SK-N-SH treated with all-trans-retinoic acid at 6 μM for 48 hours (cell line): Measurements from ENCODE around the gene PLTP.

Source experiments
- ATAC-seq: fragments of 200-7000 bp; cut with Tn5 transposase; 3 replicates; pipeline ENCODE4 v1.9.1; 2020; ENCODE audit warnings: mild to moderate bottlenecking, moderate library complexity
- ARNTL ChIP-seq: fragments of 450-650 bp; formaldehyde crosslinking; IDR thresholded peaks from 2 replicates; pipeline ENCODE4 v1.5.0; 2020; ENCODE audit warnings: low read depth, mild to moderate bottlenecking, moderate library complexity, borderline replicate concordance
- BACH2 ChIP-seq: fragments of 250-450 bp; sonication (Bioruptor Pico); IDR thresholded peaks from 2 replicates; pipeline ENCODE4 v1.9.0; 2021; ENCODE audit warnings: mild to moderate bottlenecking, borderline replicate concordance
- CSDC2 ChIP-seq: fragments of 250-450 bp; sonication (Bioruptor Pico); IDR thresholded peaks from 2 replicates; pipeline ENCODE4 v1.5.0; 2020; ENCODE audit warnings: mild to moderate bottlenecking, moderate library complexity
- ESRRG ChIP-seq: fragments of 250-450 bp; sonication (Bioruptor Pico); IDR thresholded peaks from 2 replicates; pipeline ENCODE4 v1.6.1; 2021; ENCODE audit warnings: mild to moderate bottlenecking
- GLIS3 ChIP-seq: fragments of 250-450 bp; sonication (Bioruptor Pico); IDR thresholded peaks from 2 replicates; pipeline ENCODE4 v1.5.0; 2020; ENCODE audit warnings: mild to moderate bottlenecking, moderate library complexity
- ISL1 ChIP-seq: fragments of 250-450 bp; sonication (Bioruptor Pico); IDR thresholded peaks from 2 replicates; pipeline ENCODE4 v2.1.2; 2022; ENCODE audit warnings: mild to moderate bottlenecking, moderate library complexity
- OSR1 ChIP-seq: fragments of 250-450 bp; sonication (Bioruptor Pico); IDR thresholded peaks from 2 replicates; pipeline ENCODE4 v1.8.0; 2022; ENCODE audit warnings: moderate library complexity, mild to moderate bottlenecking, inconsistent platforms
- SNAI2 ChIP-seq: fragments of 250-450 bp; sonication (Bioruptor Pico); IDR thresholded peaks from 2 replicates; pipeline ENCODE4 v1.5.0; 2020; ENCODE audit warnings: mild to moderate bottlenecking, moderate library complexity
- TCF4 ChIP-seq: fragments of 250-450 bp; sonication (Bioruptor Pico); IDR thresholded peaks from 2 replicates; pipeline ENCODE4 v1.8.0; 2021; ENCODE audit warnings: mild to moderate bottlenecking, moderate library complexity, borderline replicate concordance
- TOX ChIP-seq: fragments of 250-450 bp; sonication (Bioruptor Pico); IDR thresholded peaks from 2 replicates; pipeline ENCODE4 v1.8.0; 2021; ENCODE audit warnings: mild to moderate bottlenecking, moderate library complexity, borderline replicate concordance
- TSHZ2 ChIP-seq: fragments of 250-450 bp; sonication (Bioruptor Pico); IDR thresholded peaks from 2 replicates; pipeline ENCODE4 v1.5.0; 2020; ENCODE audit warnings: mild to moderate bottlenecking, moderate library complexity
- ZC3H10 ChIP-seq: fragments of 250-450 bp; sonication (Bioruptor Pico); IDR thresholded peaks from 2 replicates; pipeline ENCODE4 v1.5.1; 2021; ENCODE audit warnings: mild to moderate bottlenecking, moderate library complexity
- ZFP3 ChIP-seq: fragments of 250-450 bp; sonication (Bioruptor Pico); IDR thresholded peaks from 2 replicates; pipeline ENCODE4 v1.5.0; 2020; ENCODE audit warnings: mild to moderate bottlenecking, moderate library complexity
- ZNF565 ChIP-seq: fragments of 450-650 bp; formaldehyde crosslinking; conservative IDR thresholded peaks from 2 replicates; pipeline ENCODE4 v1.5.0; 2020; ENCODE audit warnings: low read depth, mild to moderate bottlenecking, moderate library complexity
- ZNF70 ChIP-seq: fragments of 450-650 bp; formaldehyde crosslinking; IDR thresholded peaks from 2 replicates; pipeline ENCODE4 v1.5.0; 2020; ENCODE audit warnings: mild to moderate bottlenecking, moderate library complexity
- ZNF8 ChIP-seq: fragments of 450-650 bp; formaldehyde crosslinking; IDR thresholded peaks from 2 replicates; pipeline ENCODE4 v1.5.0; 2020; ENCODE audit warnings: mild to moderate bottlenecking, moderate library complexity
- TF ChIP-seq, protein P1 (sequence below): fragments of 250-450 bp; sonication (Bioruptor Pico); IDR thresholded peaks from 2 replicates; pipeline ENCODE4 v1.5.1; 2020; ENCODE audit warnings: low read depth, mild to moderate bottlenecking, moderate library complexity
- TF ChIP-seq, protein P2 (sequence below): fragments of 250-450 bp; sonication (Bioruptor Pico); IDR thresholded peaks from 2 replicates; pipeline ENCODE4 v1.8.0; 2021; ENCODE audit warnings: low read depth, mild to moderate bottlenecking, moderate library complexity, borderline replicate concordance
- TF ChIP-seq, protein P3 (sequence below): fragments of 250-450 bp; sonication (Bioruptor Pico); IDR thresholded peaks from 2 replicates; pipeline ENCODE4 v1.8.0; 2020; ENCODE audit warnings: mild to moderate bottlenecking, moderate library complexity, borderline replicate concordance
- TF ChIP-seq, protein P4 (sequence below): fragments of 250-450 bp; sonication (Bioruptor Pico); IDR thresholded peaks from 2 replicates; pipeline ENCODE4 v1.5.1; 2021; ENCODE audit warnings: mild to moderate bottlenecking, moderate library complexity

PLTP gene

DNA sequence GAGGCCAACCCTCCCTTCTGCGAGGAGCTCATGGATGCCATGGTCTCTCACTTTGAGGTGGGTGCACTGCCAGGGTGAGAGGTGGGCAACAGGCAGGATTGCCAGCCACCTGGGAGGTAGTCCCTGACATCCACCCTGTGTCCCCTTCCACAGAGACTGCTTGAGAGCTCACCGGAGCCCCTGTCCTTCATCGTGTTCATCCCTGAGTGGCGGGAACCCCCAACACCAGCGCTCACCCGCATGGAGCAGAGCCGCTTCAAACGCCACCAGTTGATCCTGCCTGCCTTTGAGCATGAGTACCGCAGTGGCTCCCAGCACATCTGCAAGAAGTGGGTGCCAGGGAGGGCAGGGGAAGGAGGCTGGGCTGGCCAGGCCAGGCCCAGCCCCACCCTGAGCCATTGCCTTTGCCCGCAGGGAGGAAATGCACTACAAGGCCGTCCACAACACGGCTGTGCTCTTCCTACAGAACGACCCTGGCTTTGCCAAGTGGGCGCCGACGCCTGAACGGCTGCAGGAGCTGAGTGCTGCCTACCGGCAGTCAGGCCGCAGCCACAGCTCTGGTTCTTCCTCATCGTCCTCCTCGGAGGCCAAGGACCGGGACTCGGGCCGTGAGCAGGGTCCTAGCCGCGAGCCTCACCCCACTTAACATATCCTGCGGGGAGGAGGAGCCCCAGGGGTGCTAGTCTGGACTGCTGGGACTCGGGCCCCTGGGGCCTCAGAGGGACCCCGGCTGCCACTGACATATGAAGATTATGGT, 35.3 kb upstream of the PLTP start:
- TF ChIP-seq BACH2 (CRISPR knock-in tag) (no peak), TOX (CRISPR knock-in tag) (no peak), ZNF8 (CRISPR knock-in tag) (no peak), TCF4 (CRISPR knock-in tag) (no peak), SNAI2 (CRISPR knock-in tag) (no peak), ESRRG (CRISPR knock-in tag) (no peak), ZNF70 (CRISPR knock-in tag) (no peak), CSDC2 (no peak), ZFP3 (CRISPR knock-in tag) (no peak), GLIS3 (no peak), ARNTL (no peak), TSHZ2 (no peak)
- TF ChIP-seq, protein P1, sequence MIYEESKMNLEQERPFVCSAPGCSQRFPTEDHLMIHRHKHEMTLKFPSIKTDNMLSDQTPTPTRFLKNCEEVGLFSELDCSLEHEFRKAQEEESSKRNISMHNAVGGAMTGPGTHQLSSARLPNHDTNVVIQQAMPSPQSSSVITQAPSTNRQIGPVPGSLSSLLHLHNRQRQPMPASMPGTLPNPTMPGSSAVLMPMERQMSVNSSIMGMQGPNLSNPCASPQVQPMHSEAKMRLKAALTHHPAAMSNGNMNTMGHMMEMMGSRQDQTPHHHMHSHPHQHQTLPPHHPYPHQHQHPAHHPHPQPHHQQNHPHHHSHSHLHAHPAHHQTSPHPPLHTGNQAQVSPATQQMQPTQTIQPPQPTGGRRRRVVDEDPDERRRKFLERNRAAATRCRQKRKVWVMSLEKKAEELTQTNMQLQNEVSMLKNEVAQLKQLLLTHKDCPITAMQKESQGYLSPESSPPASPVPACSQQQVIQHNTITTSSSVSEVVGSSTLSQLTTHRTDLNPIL: no peak
- TF ChIP-seq, protein P2, sequence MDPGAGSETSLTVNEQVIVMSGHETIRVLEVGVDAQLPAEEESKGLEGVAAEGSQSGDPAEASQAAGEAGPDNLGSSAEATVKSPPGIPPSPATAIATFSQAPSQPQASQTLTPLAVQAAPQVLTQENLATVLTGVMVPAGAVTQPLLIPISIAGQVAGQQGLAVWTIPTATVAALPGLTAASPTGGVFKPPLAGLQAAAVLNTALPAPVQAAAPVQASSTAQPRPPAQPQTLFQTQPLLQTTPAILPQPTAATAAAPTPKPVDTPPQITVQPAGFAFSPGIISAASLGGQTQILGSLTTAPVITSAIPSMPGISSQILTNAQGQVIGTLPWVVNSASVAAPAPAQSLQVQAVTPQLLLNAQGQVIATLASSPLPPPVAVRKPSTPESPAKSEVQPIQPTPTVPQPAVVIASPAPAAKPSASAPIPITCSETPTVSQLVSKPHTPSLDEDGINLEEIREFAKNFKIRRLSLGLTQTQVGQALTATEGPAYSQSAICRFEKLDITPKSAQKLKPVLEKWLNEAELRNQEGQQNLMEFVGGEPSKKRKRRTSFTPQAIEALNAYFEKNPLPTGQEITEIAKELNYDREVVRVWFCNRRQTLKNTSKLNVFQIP (CRISPR knock-in tag): no peak
- TF ChIP-seq, protein P3, sequence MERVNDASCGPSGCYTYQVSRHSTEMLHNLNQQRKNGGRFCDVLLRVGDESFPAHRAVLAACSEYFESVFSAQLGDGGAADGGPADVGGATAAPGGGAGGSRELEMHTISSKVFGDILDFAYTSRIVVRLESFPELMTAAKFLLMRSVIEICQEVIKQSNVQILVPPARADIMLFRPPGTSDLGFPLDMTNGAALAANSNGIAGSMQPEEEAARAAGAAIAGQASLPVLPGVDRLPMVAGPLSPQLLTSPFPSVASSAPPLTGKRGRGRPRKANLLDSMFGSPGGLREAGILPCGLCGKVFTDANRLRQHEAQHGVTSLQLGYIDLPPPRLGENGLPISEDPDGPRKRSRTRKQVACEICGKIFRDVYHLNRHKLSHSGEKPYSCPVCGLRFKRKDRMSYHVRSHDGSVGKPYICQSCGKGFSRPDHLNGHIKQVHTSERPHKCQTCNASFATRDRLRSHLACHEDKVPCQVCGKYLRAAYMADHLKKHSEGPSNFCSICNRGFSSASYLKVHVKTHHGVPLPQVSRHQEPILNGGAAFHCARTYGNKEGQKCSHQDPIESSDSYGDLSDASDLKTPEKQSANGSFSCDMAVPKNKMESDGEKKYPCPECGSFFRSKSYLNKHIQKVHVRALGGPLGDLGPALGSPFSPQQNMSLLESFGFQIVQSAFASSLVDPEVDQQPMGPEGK: no peak
- TF ChIP-seq, protein P4, sequence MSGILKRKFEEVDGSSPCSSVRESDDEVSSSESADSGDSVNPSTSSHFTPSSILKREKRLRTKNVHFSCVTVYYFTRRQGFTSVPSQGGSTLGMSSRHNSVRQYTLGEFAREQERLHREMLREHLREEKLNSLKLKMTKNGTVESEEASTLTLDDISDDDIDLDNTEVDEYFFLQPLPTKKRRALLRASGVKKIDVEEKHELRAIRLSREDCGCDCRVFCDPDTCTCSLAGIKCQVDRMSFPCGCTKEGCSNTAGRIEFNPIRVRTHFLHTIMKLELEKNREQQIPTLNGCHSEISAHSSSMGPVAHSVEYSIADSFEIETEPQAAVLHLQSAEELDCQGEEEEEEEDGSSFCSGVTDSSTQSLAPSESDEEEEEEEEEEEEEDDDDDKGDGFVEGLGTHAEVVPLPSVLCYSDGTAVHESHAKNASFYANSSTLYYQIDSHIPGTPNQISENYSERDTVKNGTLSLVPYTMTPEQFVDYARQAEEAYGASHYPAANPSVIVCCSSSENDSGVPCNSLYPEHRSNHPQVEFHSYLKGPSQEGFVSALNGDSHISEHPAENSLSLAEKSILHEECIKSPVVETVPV (CRISPR knock-in tag): no peak
- ATAC-seq: no peak

DNA sequence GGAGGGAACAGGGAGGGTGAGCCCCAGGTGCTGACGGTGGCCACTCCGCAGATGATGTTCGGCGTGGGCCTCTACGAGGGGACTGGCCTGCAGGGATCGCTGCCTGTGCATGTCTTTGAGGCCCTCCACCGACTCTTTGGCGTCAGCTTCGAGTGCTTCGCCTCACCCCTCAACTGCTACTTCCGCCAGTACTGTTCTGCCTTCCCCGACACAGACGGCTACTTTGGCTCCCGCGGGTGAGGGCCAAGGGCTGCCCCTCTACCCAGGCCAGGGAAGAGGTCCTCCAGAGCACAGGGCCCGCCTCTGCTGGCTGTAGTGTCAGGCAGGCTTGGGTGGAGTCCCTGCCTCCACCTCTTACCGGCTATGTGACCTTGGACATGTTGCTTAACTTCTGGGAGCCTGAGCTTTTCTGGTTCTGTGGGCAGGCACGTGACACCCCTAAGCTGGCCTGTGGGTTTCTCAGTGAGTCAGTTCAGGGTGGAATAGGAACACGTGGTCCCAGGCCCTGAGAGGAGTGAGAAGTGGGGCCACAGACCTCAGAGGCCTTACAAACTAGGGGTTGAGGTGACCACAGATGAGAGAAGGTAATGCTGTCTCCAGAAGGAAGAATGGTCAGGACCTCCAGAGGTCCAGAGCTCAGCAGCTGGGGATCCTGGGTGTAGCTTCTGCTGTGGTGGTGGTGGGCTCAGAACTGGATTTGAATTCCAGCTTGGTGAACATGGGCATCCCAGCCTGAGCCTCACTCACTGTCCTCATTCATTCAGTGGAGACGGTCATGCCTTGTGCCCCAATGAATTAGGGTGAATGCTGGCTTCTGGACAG, 34.4 kb upstream of the PLTP start:
- no peak for ATAC-seq
- TF ChIP-seq TSHZ2 (no peak), OSR1 (CRISPR knock-in tag) (no peak), ISL1 (no peak), ZC3H10 (CRISPR knock-in tag) (no peak), ZNF565 (CRISPR knock-in tag) (no peak), SNAI2 (CRISPR knock-in tag) (no peak), ZNF70 (CRISPR knock-in tag) (no peak), TCF4 (CRISPR knock-in tag) (no peak)
- TF ChIP-seq, protein P1: no peak
- TF ChIP-seq, protein P3: no peak
